Endodermal cell (in vitro differentiated cells): Measurements from ENCODE around the gene STARD13. TPM values are rescaled to one million over a fixed set of nuclear protein-coding genes. Genes with fewer than 3 reads are reported as not detected.

ENCODE experiments used
- DNase-seq: peaks from one replicate; pipeline ENCODE4 v3.0.0-alpha.2; 2017
- H3K27ac ChIP-seq: 2 replicates; pipeline ENCODE4 v1.5.1; 2013; ENCODE audit warnings: mild to moderate bottlenecking, low read depth, low read length, moderate library complexity
- H3K27me3 ChIP-seq: 2 replicates; pipeline ENCODE4 v1.6.1; 2013; ENCODE audit warnings: mild to moderate bottlenecking, low read length, moderate library complexity; ENCODE audit not compliant: insufficient read depth, control insufficient read depth, poor library complexity, severe bottlenecking
- H3K36me3 ChIP-seq: 2 replicates; pipeline ENCODE4 v1.7.0; 2013; ENCODE audit warnings: mild to moderate bottlenecking, low read length, moderate library complexity; ENCODE audit not compliant: control insufficient read depth, insufficient read depth
- H3K4me1 ChIP-seq: one replicate; pipeline ENCODE4 v1.7.0; 2013; ENCODE audit warnings: low read length; ENCODE audit not compliant: control insufficient read depth, insufficient read depth
- H3K4me3 ChIP-seq: 2 replicates; pipeline ENCODE4 v1.5.1; 2013; ENCODE audit warnings: mild to moderate bottlenecking, low read length, moderate library complexity
- H3K9ac ChIP-seq: 2 replicates; pipeline ENCODE4 v1.6.1; 2013; ENCODE audit warnings: mild to moderate bottlenecking, low read length, moderate library complexity; ENCODE audit not compliant: poor library complexity, severe bottlenecking; ENCODE audit errors: extremely low read depth
- H3K9me3 ChIP-seq: 2 replicates; pipeline ENCODE4 v1.6.1; 2013; ENCODE audit warnings: mild to moderate bottlenecking, low read length, moderate library complexity; ENCODE audit not compliant: control insufficient read depth
- H3K27ac Mint-ChIP-seq: 2 replicates; pipeline ENCODE4 v1.8.0; 2020; ENCODE audit warnings: mixed read lengths
- H3K27me3 Mint-ChIP-seq: 2 replicates; pipeline ENCODE4 v1.8.0; 2021; ENCODE audit warnings: mild to moderate bottlenecking, mixed read lengths; ENCODE audit not compliant: insufficient read depth
- H3K36me3 Mint-ChIP-seq: 2 replicates; pipeline ENCODE4 v1.8.0; 2020; ENCODE audit warnings: low read depth, mixed read lengths
- H3K4me1 Mint-ChIP-seq: 2 replicates; pipeline ENCODE4 v1.8.0; 2020; ENCODE audit warnings: mixed read lengths
- H3K4me3 Mint-ChIP-seq: 2 replicates; pipeline ENCODE4 v1.8.0; 2020; ENCODE audit warnings: mild to moderate bottlenecking, moderate library complexity, mixed read lengths
- H3K9me3 Mint-ChIP-seq: 2 replicates; pipeline ENCODE4 v1.8.0; 2020; ENCODE audit warnings: mild to moderate bottlenecking, mixed read lengths
- CTCF ChIP-seq: fragments of 200-600 bp; sonication (generic); conservative IDR thresholded peaks from 2 replicates; pipeline ENCODE4 v1.5.0; 2021; ENCODE audit warnings: antibody characterized with exemption, mild to moderate bottlenecking
- WGBS, 2 experiments: methylation state at CpG; one replicate each; pipeline versions ENCODE4 v1.1.5 to v1.1.7; 2013; ENCODE audit warnings: missing lambda C conversion rate in 2 of 2, mixed read lengths in 1 of 2; ENCODE audit not compliant: insufficient coverage in 1 of 2, insufficient read length in 1 of 2; 5-methylcytosine and 5-hydroxymethylcytosine counted together
- total RNA-seq, 2 donors: library from RNA; stranded (reverse); fragmentation: NEBNext Ultra II Directional in 1 of 2; extraction: Animal tissue kit (Norgen Biotek cat#: 25700) in 1 of 2; gene quantifications; 2 replicates in 1 of 2; 3 replicates in 1 of 2; pipeline ENCODE4 v1.2.1, GENCODE V29; 2021

Gene STARD13
- total RNA-seq, 2 donors from 2014 or later, result 2.5 to 3.7 TPM

- Mint-ChIP-seq H3K27me3 (peaks cover 20% of the 10 kb centered on the region), H3K36me3 (peaks cover 2% of the 10 kb centered on the region), H3K4me1 (peaks cover 14% of the 10 kb centered on the region), H3K4me3 (no peak overlapping the region), H3K27ac (no peak overlapping the region), H3K9me3 (peaks cover 12% of the 10 kb centered on the region)
- TF ChIP-seq CTCF, result no peak
- Histone ChIP-seq H3K9me3 (peaks cover 29% of the 10 kb centered on the region), H3K36me3 (no peaks in the 10 kb centered on the region), H3K9ac (no peak overlapping the region), H3K4me1 (no peaks in the 10 kb centered on the region), H3K27ac (no peak overlapping the region), H3K4me3 (no peak overlapping the region), H3K27me3 (peaks cover 9% of the 10 kb centered on the region)
- DNase-seq, result no peak
- WGBS, 2 experiments, result 95% methylated on average over 2 of the region's 2 CpGs; no CpG with 5 or more reads in 1 of the 2 experiments
Measured at GRCh38 chr13:33101835-33102234, 183.7 kb downstream of the STARD13 start.

- no peak for TF ChIP-seq CTCF
- Mint-ChIP-seq H3K4me3 (no peak overlapping the region), H3K9me3 (peaks cover 12% of the 10 kb centered on the region), H3K27me3 (peaks cover 16% of the 10 kb centered on the region), H3K4me1 (peaks cover 14% of the 10 kb centered on the region), H3K27ac (no peak overlapping the region), H3K36me3 (no peaks in the 10 kb centered on the region)
- WGBS, 2 experiments, result 100% methylated on average over 2 of the region's 3 CpGs; no CpG with 5 or more reads in 1 of the 2 experiments
- no peaks in the 10 kb centered on the region for H3K4me1 ChIP-seq
- H3K27me3 ChIP-seq, result peaks cover 5% of the 10 kb centered on the region
- H3K27ac ChIP-seq, result no peak overlapping the region
- peak overlapping the region; percentile 8 for H3K4me3 ChIP-seq
- no peak for DNase-seq
- no peak overlapping the region for H3K9ac ChIP-seq
- no peaks in the 10 kb centered on the region for H3K36me3 ChIP-seq
- peaks cover 30% of the 10 kb centered on the region for H3K9me3 ChIP-seq
Measured at GRCh38 chr13:33100886-33101285, 184.7 kb downstream of the STARD13 start.

GRCh38 chr13:33099860-33100259, 185.7 kb downstream of the STARD13 start:
- Histone ChIP-seq H3K36me3 (no peaks in the 10 kb centered on the region), H3K4me3 (no peak overlapping the region), H3K27ac (no peak overlapping the region), H3K27me3 (peaks cover 5% of the 10 kb centered on the region), H3K9me3 (peaks cover 30% of the 10 kb centered on the region), H3K9ac (no peak overlapping the region), H3K4me1 (no peaks in the 10 kb centered on the region)
- H3K27ac Mint-ChIP-seq, result peak overlapping the region; percentile 32
- 31% methylated on average over 3 of the region's 3 CpGs; no CpG with 5 or more reads in 1 of the 2 experiments for WGBS, 2 experiments
- no peak overlapping the region for H3K4me3 Mint-ChIP-seq
- peaks cover 14% of the 10 kb centered on the region for H3K4me1 Mint-ChIP-seq
- H3K27me3 Mint-ChIP-seq, result peaks cover 14% of the 10 kb centered on the region
- DNase-seq, result peak; percentile 71
- H3K36me3 Mint-ChIP-seq, result no peaks in the 10 kb centered on the region
- peaks cover 12% of the 10 kb centered on the region for H3K9me3 Mint-ChIP-seq
- no peak for TF ChIP-seq CTCF
